Suppressor macrophage treated with lipopolysaccharide for 4 hours (primary cell): ENCODE data around the gene FAM3D.

ENCODE experiments used
- DNase-seq: peaks from one replicate; pipeline ENCODE4 v3.0.0-alpha.2; 2020

Gene FAM3D

GRCh38 chr3:58652624-58653023 is 13.9 kb downstream of the FAM3D start:
- DNase-seq: no peak

DNA sequence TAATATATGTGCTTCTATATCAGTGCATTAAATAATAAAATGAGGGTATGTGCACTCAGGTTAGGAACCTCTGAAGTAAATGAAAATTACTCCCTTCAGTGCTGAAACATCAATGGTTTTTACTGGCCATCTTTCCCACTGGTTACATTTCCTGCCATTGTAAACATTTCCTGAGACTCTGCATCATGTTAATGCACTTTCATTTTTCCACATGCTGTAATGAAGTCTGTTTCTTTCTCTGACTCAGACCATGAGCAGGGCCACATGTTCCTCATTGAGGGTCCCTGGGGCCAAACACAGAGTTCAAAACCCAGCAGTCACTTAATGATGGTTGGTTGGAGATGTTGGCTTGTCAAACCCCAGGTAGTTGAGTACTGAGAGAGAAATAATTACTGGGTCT is 15.3 kb downstream of the FAM3D start:
- DNase-seq: no peak

- no peak for DNase-seq
Measured at GRCh38 chr3:58647381-58648141, 19.0 kb downstream of the FAM3D start.

DNA sequence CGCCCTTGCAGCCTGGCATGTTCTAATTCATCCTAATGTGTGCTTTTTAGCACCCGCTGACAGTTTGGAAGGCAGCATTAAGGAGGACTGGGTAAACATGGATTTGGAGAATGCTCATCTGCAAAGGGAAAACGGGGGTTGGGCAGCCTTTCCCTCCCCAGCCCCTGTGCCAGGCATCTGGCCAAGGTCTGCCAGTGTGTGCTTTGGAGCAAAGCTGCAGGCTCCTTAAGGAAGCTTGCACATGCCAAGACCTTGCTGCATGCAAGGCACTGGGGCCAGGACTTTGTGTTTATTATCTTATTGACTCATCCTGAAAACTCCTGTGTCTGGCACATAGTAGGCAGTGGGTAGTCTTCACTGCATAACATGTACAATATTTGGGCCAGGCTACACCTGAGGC is 20.1 kb downstream of the FAM3D start:
- DNase-seq: no peak

GRCh38 chr3:58645726-58646125 is 20.8 kb downstream of the FAM3D start:
- DNase-seq: no peak

GRCh38 chr3:58642846-58643245 is 23.7 kb downstream of the FAM3D start:
- no peak for DNase-seq

DNA sequence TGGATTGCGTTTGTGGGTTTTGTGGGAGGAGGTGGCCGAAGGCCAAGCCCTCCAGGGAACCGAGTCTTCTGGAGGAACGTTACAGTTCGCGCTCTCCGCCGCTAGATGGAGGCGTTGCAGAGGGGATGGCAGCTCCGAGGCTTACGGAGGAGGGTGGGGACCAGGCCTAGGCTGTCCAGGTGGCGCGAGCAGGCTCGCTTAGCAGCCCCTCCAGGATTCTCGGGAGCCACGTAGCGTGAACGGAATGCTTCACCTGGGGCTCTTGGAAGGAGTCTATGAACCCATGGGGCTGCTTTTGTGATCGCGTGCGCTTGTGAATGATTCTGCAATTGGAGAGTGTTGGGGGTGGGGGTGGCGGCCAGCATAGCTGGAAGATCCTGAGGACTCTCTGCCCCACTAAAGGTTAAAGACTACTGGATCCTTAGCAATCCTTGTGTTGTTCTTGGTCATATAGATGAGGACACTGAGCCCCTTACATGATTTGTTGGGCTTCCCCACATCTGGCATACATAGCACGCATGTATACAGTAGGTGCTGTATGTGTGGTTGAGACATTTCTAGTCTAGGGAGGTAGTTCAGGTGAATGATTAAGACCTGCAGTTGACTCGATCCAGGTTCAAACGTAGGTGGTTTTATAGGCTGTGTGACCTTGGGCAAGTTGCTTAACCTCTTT is 25.7 kb downstream of the FAM3D start:
- peak; percentile 70 for DNase-seq

GRCh38 chr3:58639842-58640241 is 26.7 kb downstream of the FAM3D start:
- no peak for DNase-seq

DNA sequence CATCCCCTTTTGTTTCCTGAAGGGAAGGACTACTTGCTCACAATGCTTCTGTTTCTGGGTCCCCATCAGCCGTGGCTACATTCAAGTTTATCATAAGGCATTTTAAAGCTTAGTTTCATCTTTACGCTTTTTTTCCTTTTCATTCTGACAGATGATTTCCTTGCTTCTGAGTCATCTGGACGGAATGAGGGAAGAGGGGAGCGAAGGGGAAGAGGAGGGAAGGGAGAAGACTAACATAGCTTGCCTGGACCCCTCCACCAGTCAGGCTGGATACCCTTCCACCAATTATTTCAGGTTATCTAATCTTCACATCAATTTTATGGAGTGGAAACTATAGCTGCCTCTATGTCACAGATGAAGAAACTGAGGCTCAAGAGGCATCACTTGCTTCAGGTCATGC is 27.6 kb downstream of the FAM3D start:
- no peak for DNase-seq

DNA sequence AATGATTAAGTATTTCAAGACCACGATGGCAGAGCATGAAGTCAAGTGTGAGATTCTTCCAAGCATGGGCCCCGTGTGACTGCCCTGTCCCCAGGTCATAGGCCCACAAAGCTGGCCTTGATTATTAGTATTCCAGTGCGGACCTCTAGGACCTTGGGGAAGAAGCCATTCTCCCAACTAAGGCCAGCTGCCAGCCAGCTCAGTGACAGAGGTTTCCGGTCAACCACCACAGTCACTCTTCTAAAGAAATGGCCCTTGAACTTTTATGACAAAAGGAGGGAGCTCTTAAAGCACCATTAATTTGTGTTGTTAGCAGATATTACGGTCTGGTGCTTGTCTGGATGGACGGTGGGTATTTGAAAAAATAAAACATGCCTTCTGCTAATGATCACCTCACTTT is 28.0 kb downstream of the FAM3D start:
- no peak for DNase-seq

- DNase-seq: no peak
Measured at GRCh38 chr3:58637509-58637908, 29.1 kb downstream of the FAM3D start.

DNA sequence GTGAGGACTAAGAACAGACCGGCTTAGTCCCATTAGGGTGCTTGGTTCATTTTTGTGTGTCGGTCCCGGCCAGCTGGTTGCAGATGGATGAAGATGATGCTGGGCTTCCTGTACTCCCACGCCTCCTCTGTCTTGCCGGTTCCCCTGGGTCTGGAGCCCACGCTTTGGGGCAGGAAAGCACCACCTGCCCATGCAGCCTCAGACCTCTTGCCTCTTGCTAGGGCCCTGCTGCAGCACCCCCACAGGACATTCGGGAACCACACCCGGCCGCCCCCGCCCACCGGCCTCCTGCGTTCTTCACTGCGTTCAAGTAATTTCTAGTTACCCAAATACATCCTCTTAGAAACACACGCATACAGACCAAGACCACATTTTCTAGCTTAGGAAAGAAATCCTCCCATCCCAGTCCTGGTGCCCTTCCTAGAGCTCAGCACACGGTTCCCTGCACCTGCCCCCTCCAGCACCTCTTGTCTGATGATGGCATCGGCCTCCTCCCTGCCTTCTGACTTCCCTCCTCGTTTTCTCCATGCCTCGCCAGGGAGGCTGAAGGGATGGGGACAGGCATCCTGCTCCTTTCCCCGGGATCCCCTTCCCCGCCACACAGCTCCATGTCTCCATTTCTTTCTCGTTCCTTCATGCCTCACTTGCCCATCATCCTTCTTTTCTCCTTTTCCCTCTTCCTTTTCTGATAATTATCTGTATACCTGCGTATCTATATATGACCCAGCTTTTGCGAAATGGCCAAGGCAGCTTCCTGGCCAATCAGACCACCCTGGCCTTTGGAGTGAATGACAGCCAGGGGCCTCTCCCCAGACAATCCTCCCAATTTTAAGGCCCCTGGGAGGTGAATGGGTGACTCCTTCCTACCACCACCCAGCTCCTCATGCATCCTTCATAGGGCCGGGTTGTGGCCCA is 30.9 kb downstream of the FAM3D start:
- DNase-seq: no peak

- DNase-seq: no peak
Measured at GRCh38 chr3:58633157-58633865, 33.3 kb downstream of the FAM3D start.

- no peak for DNase-seq
Measured at GRCh38 chr3:58631742-58632141, 34.8 kb downstream of the FAM3D start.

GRCh38 chr3:58630710-58631092 is 35.9 kb downstream of the FAM3D start:
- no peak for DNase-seq

GRCh38 chr3:58630076-58630709 is 36.4 kb downstream of the FAM3D start:
- peak; percentile 79 for DNase-seq

GRCh38 chr3:58629629-58630028 is 36.9 kb downstream of the FAM3D start:
- no peak for DNase-seq

DNA sequence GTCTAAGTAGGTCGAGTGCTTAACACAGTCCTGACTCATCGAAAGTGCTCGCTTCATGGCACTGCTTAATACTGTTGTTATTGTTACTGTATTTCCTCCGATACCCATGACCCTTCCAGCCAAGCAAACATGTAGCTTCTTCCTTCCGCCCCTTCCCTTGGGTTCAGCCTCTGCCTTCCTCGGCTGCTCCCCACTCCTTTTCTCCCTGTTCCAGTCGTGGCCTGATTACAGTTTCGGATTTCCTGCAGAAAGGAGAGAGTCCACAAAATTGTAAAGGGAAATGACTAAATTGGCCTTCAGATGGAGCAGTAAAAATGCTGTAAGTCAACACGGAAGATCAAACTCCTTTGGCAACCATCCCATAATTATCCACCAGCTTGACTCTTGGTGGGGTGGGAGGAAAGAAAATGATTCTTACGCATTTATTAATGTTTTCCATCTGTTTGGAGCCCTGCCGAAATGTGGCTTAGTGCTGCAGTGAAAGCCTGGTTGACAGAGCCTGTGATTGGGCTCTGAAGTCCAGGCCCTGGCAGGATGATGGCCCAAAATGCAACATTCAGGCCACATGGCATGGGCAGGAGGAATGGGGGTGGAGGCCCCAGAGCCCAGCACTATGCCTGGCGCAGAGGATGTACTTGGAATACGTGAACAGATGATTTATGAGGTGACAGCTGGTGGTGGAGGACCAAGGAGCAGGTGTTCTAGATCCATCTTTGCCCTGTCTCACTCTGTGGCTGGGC is 37.6 kb downstream of the FAM3D start:
- DNase-seq: no peak

DNA sequence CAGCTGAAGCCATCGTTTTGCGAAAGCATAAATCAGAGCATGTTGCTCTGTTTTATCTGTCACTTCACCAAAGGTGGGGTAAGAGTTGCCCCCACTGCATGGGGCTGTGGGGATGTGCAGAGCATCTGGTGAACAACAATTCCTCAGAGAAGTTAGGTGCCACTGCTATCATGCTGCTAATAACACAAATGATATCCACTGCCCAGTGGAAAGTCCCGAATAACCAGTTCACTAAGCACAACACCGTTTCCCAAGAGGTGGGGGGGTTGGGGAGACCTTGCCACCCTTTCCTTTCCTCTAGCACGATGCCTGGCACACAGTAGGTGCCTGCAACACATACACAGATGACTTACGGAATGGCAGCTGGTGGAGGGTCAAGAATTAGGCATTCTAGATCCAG is 38.6 kb downstream of the FAM3D start:
- DNase-seq: no peak

DNA sequence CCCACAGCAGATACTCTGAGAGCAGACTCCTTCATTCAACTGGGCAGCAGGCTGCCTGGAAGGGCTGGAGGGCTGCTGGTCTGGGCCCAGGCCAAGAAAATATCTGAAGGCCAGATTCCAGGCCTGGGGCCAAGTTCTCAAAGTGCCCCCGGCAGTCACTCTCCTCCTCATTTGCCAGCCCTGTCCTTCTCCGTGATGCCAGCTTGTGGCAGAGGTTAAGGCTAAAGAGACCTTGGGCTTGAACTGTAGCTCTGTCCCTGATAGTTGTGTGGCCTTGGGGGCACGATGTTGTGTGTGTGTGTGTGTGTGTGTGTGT is 39.0 kb downstream of the FAM3D start:
- no peak for DNase-seq

DNA sequence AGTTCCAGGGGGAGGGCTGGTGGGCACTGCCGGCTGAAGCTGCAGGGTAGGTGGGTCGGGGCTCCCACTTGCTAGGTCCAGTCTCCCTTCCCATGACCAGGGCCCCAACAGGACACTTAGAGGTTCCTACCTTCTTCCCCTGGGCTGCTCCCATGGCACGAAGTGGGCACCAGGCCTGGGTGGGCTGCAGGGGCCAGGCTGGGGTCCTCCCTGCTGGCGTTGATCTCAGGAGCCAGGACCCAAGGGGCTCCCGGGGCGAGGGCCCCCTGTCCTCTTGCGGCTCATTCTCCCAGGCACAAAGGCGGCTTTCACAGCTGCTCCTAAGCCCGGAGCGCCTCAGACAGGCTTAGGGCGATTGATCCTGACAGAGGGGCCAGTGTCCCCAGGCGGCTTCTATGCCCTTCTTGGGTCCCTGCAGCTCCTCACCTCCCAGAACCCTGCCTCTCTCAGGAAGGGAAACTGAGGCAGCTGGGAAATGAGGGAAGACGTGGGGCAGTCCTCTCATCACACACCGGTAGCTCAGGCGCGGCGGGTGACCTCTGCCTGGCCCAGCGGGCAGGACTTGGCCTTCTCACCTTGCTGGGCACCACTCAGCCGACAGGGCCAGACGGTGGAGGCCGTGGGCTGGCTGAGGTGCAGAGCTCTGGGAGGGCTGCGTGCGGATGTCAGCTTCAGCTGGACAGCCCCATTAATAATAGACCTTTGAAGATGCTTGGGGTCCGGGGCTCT is 39.6 kb downstream of the FAM3D start:
- DNase-seq: no peak
